ENCODE measurements around the gene RAB3B. TPM values are rescaled to one million over a fixed set of nuclear protein-coding genes. Genes with fewer than 3 reads are reported as not detected.
"Not testable (repeated sequence)": the region's sequence is repeated elsewhere in the genome, so short reads cannot be mapped to it uniquely, and the experiment has no call there.

Gene RAB3B
- total RNA-seq, 1 donor from 2014 or later: 1.0 TPM

GRCh38 chr1:51988254-51988653 is 2.2 kb downstream of the RAB3B start:
- DNase-seq: no peak

GRCh38 chr1:51986718-51987117 is 3.8 kb downstream of the RAB3B start:
- no peak for DNase-seq

DNA sequence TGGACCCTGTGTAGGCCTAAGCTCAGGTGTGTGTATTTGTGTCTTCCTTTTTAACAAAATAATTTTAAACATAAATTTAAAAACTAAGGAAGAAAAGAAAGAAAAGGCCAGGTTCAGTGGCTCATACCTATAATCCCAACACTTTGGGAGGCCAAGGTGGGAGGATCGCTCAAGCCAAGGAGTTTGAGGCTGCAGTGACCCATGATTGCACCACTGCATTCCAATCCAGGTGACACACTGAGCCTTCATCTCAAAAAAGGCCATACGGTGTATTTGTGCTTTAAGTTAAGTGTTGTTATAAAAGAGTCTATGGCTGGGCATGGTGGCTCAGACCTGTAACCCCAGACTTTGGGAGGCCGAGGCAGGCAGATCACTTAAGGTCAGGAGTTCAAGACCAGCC is 8.3 kb downstream of the RAB3B start:
- DNase-seq: no peak

DNA sequence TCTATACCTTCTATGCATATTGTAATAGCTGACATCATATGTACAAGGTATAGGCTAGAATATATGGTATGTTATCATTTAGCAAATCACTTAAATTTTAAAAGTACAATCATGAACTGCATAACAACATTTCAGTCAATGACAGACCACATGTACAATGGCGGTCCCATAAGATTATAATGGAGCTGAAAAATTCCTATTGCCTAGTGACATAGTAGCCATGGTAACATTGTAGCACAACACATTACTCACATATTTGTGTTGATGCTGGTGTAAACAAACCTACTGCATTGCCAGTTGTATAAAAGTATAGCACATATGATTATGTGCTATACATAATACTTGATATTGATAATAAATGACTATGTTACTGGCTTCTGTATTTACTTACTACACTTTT is 8.9 kb downstream of the RAB3B start:
- DNase-seq: no peak

GRCh38 chr1:51978099-51978498 is 12.4 kb downstream of the RAB3B start:
- no peak for DNase-seq

GRCh38 chr1:51976846-51977602 is 13.5 kb downstream of the RAB3B start:
- DNase-seq: no peak

DNA sequence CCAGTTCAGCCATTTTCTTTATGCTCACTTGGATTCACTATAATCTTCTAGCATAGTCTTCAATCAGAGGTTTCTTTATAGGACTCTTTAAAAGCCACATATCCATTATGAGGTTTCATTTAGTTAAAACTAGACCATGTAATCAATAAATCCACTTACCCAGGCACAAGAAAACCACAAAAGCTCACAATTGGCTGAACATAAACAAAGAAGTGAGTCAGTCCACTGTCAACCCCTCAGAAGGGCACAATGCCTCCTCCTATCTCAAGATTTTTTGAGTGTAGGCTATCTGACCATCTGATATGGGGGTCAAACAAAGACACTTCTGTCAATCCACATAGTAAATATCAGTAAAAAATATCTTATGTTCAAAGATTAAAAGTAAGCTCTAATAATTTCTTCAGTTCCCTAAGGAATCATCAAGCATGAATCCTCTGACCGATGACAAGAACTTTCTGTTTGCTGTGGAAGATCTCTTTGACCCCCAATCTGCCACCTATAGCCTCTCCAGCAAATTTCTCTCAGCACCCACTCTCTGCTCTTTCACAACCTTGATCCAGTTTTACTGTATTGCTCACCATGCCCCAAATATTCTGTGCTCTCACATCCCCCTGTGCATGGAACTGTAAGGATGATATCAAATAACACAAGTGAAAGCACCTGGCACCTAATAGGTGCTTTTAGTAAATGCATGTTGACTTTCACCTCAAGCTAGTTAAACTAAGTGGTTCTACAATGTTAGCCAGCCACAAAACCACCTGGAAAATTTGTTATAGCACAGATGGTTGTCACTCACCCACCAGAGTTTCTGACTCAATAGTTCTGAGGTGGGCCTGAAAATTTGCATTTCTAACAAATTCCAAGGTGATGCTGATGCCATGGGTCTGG is 16.7 kb downstream of the RAB3B start:
- DNase-seq: no peak

GRCh38 chr1:51969038-51969705 is 21.3 kb downstream of the RAB3B start:
- no peak for DNase-seq

- DNase-seq: no peak
These were observed 21.9 kb downstream of the RAB3B start for GRCh38 chr1:51968632-51969031.

DNA sequence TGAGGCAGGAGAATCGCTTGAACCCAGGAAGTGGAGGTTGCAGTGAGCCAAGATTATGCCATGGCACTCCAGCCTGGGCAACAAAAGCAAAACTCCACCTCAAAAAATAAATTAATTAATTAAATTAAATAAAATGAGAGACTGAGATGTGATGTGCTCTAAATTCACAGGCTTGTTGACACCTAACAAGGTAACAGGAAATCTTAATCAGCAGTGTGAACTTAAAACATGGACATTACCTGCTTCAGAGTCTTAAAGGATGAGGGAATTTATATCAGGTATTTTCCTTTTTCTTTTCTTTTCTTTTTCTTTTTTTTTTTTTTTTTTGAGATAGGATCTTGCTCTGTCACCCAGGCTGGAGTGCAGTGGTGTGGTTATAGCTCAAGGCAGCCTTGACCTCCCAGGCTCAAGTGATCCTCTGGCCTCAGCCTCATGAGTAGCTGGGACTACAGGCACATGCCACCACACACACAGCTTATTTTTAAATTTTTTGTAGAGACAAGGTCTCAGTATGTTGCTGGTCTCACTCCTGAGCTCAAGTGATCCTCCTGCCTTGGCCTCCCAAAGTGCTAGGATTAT is 23.2 kb downstream of the RAB3B start:
- not testable (repeated sequence) for DNase-seq

DNA sequence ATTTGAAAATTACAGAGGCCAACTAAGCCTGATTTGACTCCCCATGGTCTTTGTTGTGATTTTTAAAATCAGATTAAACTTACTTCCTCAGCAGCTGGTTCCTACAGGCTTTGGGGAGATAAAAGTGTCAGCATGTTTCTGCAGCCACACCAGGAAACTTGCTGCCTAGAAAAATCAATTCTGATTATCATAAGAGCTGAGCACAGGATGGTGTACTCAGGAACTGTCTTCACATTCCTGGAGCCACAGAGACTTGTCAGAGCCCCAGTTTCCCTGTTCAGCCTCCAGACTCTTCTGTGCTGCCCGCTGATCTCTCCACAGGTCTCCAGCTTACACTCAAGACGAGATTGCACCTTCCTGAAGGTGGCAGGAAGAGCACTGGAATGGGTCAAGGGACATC is 23.9 kb downstream of the RAB3B start:
- no peak for DNase-seq

DNA sequence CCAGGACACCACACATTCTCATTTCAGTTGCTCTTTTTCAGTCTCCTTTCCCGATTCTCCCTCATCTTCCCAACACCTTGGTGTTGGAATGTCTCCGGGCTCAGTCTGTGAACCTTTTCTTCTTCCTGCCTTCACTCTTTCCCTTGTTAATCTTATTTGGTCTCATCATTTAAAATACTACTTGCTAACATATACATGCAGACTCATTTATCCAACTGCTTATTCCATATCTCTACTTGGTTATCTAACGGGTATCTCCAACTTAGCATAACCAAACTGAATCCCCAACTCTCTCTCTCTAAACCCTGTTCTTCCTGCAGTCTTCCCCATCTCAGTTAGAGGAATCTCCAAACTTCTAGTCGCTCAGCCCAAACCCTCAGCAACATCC is 26.2 kb downstream of the RAB3B start:
- DNase-seq: no peak

DNA sequence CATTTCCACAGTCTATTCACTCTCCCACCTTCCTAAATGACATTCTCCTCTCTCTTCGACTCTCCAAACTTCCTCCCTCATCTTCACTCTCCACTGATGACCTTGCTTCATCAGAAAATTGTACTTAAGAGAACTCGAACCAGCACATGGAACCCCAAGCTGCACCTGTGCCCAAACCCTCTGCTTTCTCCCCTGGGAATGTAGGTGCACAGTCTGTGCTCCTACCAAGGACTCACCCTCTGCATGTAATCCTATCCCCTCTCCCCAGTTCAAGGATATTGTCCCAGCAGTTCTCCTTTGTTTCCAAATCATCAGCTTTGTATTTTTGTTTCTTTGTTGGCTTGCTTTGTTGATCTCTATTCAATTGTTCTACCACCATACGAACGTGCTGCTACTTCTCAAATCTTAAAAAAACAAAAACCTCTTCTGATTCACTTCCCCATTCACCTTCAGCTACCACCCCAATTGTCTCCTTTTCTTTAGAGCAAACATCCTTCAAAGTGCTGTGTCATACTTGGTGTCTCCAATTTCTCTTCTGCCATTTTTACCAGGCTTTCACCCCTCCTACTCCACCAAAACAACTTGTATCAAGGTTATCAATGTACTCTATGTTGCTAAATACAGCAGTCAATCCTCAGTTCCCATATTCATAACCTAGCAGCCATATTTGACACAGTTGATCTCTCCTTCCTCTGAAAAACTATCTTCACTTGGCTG is 26.8 kb downstream of the RAB3B start:
- peak; percentile 49 for DNase-seq

DNA sequence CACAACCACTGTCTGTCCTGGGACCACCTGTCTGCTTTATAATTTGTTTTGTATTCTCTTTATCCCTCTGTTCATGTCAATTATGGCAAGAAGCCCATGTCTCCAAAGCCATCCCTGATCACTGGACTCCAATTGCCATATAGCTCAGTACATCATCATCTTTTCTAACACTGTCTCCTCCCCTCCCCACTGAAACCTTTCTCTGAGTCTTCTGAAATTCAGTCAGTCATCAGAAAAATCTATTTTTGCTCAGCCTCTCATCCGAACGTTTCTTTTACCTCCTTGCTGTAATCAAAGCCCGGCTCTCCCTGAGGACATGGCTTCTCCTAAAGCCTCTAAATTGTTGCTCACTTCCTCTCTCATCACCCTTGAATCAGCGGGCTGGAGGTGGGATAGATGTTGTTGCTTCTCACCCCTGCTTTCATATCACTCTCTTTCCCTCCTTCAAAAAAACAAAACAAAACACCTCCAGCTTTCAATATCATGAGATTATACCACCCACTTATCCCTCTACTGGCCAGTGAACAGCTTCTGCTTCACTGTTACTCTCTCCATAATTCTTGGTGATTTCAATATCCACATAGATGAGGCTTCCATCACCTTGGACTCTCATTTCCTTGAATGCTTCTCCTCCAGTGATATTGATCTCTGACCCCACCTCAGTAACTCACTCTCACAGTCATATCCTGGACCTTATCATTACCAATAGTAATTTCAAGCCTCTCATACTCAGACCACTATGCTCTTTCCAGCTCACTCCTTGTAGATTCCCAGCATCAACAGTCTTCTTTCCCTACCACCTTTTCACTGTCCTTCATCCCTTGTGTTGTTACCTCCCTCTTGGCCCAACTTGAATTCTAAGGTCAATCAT is 27.8 kb downstream of the RAB3B start:
- DNase-seq: no peak

DNA sequence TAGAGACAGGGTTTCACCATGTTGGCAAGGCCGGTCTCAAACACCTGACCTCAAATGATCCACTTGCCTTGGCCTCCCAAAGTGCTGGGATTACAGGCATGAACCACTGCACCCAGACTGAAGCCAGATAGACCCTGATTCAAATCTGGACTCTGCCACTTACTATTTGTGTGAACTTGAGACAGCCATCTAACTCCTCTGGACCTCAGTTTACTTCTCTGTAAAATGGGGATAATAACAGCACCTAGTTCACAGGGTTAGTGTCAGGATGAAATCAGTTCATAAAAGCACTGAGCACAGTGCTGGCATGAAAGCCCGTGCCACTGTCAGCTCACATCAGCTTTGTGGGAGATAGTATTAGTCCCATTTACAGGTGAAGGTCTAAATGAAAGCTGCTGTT is 28.5 kb downstream of the RAB3B start:
- DNase-seq: no peak

DNA sequence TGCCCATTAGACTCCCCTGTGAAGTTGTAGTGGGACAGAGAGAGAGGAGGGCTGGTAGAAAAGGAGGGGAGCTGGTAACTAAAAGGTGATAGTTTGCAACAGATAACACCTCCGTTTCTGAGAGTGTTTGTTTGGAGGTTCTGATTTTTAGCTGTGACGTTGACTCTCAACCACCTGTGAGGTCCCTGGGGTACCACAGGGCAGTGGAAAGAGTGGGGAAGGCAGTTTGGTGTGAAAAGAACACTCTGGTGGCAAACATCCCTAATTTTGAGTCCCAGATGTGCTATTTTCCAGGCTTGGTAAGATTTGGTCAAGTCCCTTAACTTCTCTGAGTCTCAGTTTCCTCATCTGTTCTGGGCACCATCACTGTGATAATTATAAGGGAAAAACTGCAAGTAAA is 29.3 kb downstream of the RAB3B start:
- no peak for DNase-seq

GRCh38 chr1:51960262-51960661 is 30.2 kb downstream of the RAB3B start:
- DNase-seq: no peak

DNA sequence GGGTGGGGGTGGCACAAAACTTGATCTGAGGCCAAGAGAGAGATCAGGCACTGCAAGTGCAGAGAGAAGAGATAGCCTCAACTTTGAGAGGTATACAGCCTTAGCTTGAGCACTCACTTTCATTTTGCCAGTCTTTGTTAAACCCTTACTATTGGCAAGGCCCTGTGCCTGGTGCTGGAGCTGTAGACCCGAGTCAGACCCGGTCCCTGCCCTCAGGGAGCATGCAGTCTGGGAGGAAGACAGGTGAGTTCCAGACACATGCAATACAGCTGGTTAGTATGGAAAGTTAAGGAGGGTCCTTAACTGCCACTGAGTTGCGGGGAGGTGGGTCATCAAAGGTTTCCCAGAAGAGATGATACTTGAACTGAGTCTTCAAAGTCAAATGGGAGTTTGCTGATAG is 31.7 kb downstream of the RAB3B start:
- DNase-seq: no peak

GRCh38 chr1:51957618-51958017 is 32.9 kb downstream of the RAB3B start:
- peak; percentile 52 for DNase-seq

GRCh38 chr1:51956528-51957509 is 33.7 kb downstream of the RAB3B start:
- DNase-seq: peak; percentile 84

All from dermis blood vessel endothelial cell (primary cell).